Thymus (tissue), 11 donors: ENCODE data around the gene SEMA4B. TPM values are rescaled to one million over a fixed set of nuclear protein-coding genes. Genes with fewer than 3 reads are reported as not detected.

Experiments
- DNase-seq, 9 donors: peaks; one replicate each; pipeline ENCODE4 v3.0.0-alpha.2; 2013; ENCODE audit warnings: low spot score in 9 of 9, low read depth in 6 of 9, missing footprints in 1 of 9
- H3K27ac ChIP-seq, 2 donors: one replicate each; pipeline ENCODE4 v1.5.1; 2013; ENCODE audit warnings: control low read depth in 1 of 2, low read depth in 1 of 2, low read length in 1 of 2, mild to moderate bottlenecking in 1 of 2, moderate library complexity in 1 of 2
- H3K27me3 ChIP-seq, 2 donors: one replicate each; pipeline ENCODE4 v1.5.1; 2013; ENCODE audit warnings: low read length in 1 of 2; ENCODE audit not compliant: control insufficient read depth in 2 of 2, insufficient read depth in 1 of 2
- H3K36me3 ChIP-seq, 2 donors: one replicate each; pipeline ENCODE4 v1.5.1; 2013; ENCODE audit warnings: low read length in 1 of 2, mild to moderate bottlenecking in 1 of 2, moderate library complexity in 1 of 2; ENCODE audit not compliant: control insufficient read depth in 2 of 2, insufficient read depth in 2 of 2
- H3K4me1 ChIP-seq, 2 donors: one replicate each; pipeline ENCODE4 v1.5.1; 2013; ENCODE audit warnings: low read length in 2 of 2; ENCODE audit not compliant: control insufficient read depth in 2 of 2, insufficient read depth in 2 of 2
- H3K4me3 ChIP-seq, 2 donors: one replicate each; pipeline ENCODE4 v1.5.1; 2013; ENCODE audit warnings: low read length in 2 of 2, control low read depth in 1 of 2, mild to moderate bottlenecking in 1 of 2
- H3K9me3 ChIP-seq, 2 donors: one replicate each; pipeline ENCODE4 v1.5.1; 2013; ENCODE audit warnings: low read length in 1 of 2, mild to moderate bottlenecking in 1 of 2; ENCODE audit not compliant: control insufficient read depth in 2 of 2, insufficient read depth in 1 of 2
- WGBS: extraction: QIAGEN DNeasy Blood & Tissue Kit; methylation state at CpG from one replicate; pipeline ENCODE4 v1.1.7; 2013; 5-methylcytosine and 5-hydroxymethylcytosine counted together
- polyA plus RNA-seq: library from polyadenylated mRNA; stranded (reverse); fragments of 200-250 nt; gene quantifications from one replicate; pipeline ENCODE4 v1.2.3, GENCODE V29; 2013
- total RNA-seq: library from RNA; stranded (reverse); fragments of 120-200 nt; gene quantifications from one replicate; pipeline ENCODE4 v1.2.4, GENCODE V29; 2013
- donor health status: healthy.

Gene SEMA4B
- total and polyA plus RNA-seq, 2 donors = 6.5 to 32.8 TPM

DNA sequence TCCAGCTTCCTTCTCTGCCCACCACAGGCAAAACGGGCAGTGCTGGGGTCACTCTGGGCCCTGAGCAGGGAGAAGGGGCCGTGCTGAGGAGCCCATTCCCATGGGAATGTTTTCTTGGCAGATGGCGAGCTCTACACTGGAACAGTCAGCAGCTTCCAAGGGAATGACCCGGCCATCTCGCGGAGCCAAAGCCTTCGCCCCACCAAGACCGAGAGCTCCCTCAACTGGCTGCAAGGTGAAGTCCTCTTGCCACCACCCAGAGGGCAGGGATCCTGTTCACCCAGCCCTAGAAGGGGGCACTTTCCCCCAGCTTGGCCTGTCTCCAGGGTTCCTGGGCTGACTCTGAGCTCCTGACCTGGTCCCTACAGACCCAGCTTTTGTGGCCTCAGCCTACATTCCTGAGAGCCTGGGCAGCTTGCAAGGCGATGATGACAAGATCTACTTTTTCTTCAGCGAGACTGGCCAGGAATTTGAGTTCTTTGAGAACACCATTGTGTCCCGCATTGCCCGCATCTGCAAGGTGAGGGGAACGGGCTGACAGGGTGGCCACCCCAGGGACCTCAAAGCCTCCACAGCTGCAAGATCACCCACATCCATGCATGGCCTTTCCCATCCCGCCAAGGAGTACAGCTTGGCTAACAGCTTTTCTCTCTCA is 20.2 kb downstream of the SEMA4B start:
- Histone ChIP-seq H3K27ac (no peak overlapping the region), H3K36me3 (peaks cover 47 to 56% of the 10 kb centered on the region in 2 donors), H3K4me1 (peaks cover 0 to 22% of the 10 kb centered on the region in 2 donors), H3K9me3 (no peaks in the 10 kb centered on the region), H3K4me3 (no peak overlapping the region), H3K27me3 (no peaks in the 10 kb centered on the region)
- peak in 1 of 9 donors; percentile 43 for DNase-seq
- 85% methylated on average over 14 of the region's 14 CpGs for WGBS

DNA sequence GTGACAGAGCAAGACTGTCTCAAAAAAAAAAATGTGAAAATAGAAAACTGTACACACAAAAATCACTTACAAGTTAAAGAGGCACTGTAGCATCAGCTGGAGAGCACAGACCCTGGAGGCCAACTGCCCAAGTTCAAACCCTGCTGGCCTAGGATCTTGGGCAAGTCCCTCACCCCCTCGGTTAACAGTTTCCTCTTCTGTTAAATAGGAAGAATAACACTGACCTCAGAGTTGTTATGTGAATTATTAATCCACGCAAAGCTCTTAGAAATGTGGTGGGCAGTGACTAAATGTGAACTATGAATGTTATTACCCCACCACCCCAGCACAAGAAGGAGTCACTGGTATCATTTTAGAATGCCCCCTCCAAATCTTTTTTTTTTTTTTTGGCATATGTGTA is 21.4 kb downstream of the SEMA4B start:
- WGBS = 98% methylated on average over 2 of the region's 2 CpGs
- H3K27me3 ChIP-seq = no peaks in the 10 kb centered on the region
- peaks cover 48 to 58% of the 10 kb centered on the region in 2 donors for H3K36me3 ChIP-seq
- H3K9me3 ChIP-seq = no peaks in the 10 kb centered on the region
- H3K27ac ChIP-seq = no peak overlapping the region
- no peak overlapping the region for H3K4me3 ChIP-seq
- H3K4me1 ChIP-seq = peaks cover 0 to 18% of the 10 kb centered on the region in 2 donors
- no peak for DNase-seq

DNA sequence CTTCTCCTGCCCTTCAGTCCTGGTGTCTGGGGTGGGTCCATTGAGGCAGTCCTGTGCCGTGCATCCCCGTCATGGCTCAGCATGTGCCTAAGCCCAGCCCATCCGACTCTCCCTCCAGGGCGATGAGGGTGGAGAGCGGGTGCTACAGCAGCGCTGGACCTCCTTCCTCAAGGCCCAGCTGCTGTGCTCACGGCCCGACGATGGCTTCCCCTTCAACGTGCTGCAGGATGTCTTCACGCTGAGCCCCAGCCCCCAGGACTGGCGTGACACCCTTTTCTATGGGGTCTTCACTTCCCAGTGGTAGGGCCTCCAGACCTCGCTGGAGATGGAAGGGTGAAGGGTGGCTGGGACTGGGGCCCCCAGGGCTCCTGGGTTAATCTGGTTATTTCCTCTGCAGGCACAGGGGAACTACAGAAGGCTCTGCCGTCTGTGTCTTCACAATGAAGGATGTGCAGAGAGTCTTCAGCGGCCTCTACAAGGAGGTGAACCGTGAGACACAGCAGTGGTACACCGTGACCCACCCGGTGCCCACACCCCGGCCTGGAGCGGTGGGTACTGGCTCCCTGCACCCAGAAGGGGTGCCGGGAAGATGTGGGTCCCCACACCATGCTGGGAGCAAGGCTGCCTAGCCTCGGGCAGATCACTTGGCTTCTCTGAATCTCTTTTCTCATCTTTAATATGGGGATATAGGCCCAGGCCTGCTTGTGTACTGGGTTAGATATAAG is 22.5 kb downstream of the SEMA4B start:
- peaks cover 0 to 4% of the 10 kb centered on the region in 2 donors for H3K9me3 ChIP-seq
- 98% methylated on average over 22 of the region's 22 CpGs for WGBS
- peaks cover 52 to 60% of the 10 kb centered on the region in 2 donors for H3K36me3 ChIP-seq
- no peaks in the 10 kb centered on the region for H3K27me3 ChIP-seq
- H3K27ac ChIP-seq = no peak overlapping the region
- peaks cover 0 to 10% of the 10 kb centered on the region in 2 donors for H3K4me1 ChIP-seq
- no peak for DNase-seq
- no peak overlapping the region for H3K4me3 ChIP-seq

DNA sequence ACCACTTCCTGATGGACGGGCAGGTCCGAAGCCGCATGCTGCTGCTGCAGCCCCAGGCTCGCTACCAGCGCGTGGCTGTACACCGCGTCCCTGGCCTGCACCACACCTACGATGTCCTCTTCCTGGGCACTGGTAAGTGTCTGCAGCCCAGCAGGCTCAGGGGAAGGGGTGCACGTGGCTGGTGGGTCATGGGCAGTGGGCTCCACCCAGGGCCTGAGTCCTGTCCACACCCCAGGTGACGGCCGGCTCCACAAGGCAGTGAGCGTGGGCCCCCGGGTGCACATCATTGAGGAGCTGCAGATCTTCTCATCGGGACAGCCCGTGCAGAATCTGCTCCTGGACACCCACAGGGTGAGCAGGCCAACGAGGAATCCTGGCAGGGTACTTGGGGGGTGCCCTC is 23.9 kb downstream of the SEMA4B start:
- Histone ChIP-seq H3K9me3 (peaks cover 0 to 4% of the 10 kb centered on the region in 2 donors), H3K27me3 (no peaks in the 10 kb centered on the region), H3K4me1 (peaks cover under 1 to 2% of the 10 kb centered on the region in 2 donors), H3K4me3 (no peak overlapping the region), H3K27ac (no peak overlapping the region), H3K36me3 (peaks cover 67 to 71% of the 10 kb centered on the region in 2 donors)
- DNase-seq = no peak
- WGBS = 98% methylated on average over 17 of the region's 17 CpGs

DNA sequence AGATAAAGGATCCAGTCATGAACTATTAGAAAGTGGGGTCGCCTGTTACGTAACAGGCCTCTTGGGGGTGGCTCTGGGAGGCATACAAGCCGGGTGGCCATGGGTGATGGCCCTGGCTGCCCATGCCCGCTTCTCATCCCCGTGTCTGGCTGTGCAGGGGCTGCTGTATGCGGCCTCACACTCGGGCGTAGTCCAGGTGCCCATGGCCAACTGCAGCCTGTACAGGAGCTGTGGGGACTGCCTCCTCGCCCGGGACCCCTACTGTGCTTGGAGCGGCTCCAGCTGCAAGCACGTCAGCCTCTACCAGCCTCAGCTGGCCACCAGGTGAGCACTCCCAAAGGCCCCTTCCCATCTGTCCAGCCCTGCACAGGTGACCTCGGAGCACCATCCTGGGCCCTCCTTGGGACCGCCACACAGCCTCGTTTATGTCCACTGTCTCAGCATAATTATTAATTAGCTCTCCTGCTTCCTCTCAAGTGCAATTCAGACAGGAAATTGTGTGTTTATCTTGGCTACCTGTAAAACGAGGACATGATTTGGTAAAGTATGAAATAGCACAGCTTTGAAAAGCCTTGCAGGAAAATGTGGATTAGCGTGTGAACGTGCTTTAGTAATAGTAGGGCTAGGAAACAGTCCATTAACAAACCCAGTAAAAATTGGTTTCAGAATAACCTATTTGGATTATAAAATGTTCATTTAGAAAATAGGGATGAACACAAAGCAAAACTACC is 24.5 kb downstream of the SEMA4B start:
- Histone ChIP-seq H3K27me3 (no peaks in the 10 kb centered on the region), H3K27ac (no peak overlapping the region), H3K4me1 (peaks cover 6 to 8% of the 10 kb centered on the region in 2 donors), H3K9me3 (peaks cover 0 to 4% of the 10 kb centered on the region in 2 donors), H3K36me3 (peaks cover 69 to 78% of the 10 kb centered on the region in 2 donors), H3K4me3 (no peak overlapping the region)
- WGBS = 95% methylated on average over 18 of the region's 18 CpGs
- DNase-seq = no peak

DNA sequence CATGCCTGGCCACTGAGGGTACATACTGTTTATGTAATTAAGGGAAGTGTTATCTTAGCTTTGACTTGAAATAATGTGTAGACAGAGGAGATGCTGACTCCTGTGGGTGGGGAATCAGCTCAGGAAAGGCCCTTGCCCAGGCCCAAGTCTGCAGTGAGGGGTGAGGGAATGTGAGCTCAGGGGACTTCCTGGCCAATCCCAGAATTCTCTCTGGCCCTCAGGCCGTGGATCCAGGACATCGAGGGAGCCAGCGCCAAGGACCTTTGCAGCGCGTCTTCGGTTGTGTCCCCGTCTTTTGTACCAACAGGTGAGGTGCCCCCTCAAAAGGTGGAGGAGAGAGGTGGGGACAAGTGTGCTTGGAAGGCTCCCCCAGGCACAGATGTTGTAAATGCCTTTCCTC is 26.2 kb downstream of the SEMA4B start:
- Histone ChIP-seq H3K4me3 (no peak overlapping the region), H3K36me3 (peaks cover 62 to 76% of the 10 kb centered on the region in 2 donors), H3K27ac (no peak overlapping the region), H3K27me3 (no peaks in the 10 kb centered on the region), H3K9me3 (peaks cover 0 to 4% of the 10 kb centered on the region in 2 donors), H3K4me1 (peaks cover 20 to 25% of the 10 kb centered on the region in 2 donors)
- over 99% methylated on average over 7 of the region's 7 CpGs for WGBS
- DNase-seq = no peak

DNA sequence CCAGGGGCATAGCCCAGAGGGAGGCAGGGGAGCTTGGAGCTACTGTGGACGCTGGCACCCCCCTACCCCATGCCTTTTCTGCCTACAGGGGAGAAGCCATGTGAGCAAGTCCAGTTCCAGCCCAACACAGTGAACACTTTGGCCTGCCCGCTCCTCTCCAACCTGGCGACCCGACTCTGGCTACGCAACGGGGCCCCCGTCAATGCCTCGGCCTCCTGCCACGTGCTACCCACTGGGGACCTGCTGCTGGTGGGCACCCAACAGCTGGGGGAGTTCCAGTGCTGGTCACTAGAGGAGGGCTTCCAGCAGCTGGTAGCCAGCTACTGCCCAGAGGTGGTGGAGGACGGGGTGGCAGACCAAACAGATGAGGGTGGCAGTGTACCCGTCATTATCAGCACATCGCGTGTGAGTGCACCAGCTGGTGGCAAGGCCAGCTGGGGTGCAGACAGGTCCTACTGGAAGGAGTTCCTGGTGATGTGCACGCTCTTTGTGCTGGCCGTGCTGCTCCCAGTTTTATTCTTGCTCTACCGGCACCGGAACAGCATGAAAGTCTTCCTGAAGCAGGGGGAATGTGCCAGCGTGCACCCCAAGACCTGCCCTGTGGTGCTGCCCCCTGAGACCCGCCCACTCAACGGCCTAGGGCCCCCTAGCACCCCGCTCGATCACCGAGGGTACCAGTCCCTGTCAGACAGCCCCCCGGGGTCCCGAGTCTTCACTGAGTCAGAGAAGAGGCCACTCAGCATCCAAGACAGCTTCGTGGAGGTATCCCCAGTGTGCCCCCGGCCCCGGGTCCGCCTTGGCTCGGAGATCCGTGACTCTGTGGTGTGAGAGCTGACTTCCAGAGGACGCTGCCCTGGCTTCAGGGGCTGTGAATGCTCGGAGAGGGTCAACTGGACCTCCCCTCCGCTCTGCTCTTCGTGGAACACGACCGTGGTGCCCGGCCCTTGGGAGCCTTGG is 27.0 kb downstream of the SEMA4B start:
- DNase-seq = no peak
- Histone ChIP-seq H3K27ac (no peak overlapping the region), H3K4me3 (no peak overlapping the region), H3K27me3 (no peaks in the 10 kb centered on the region), H3K36me3 (peaks cover 62 to 69% of the 10 kb centered on the region in 2 donors), H3K9me3 (peaks cover 0 to 4% of the 10 kb centered on the region in 2 donors), H3K4me1 (peaks cover 23 to 33% of the 10 kb centered on the region in 2 donors)
- WGBS = 96% methylated on average over 38 of the region's 38 CpGs

DNA sequence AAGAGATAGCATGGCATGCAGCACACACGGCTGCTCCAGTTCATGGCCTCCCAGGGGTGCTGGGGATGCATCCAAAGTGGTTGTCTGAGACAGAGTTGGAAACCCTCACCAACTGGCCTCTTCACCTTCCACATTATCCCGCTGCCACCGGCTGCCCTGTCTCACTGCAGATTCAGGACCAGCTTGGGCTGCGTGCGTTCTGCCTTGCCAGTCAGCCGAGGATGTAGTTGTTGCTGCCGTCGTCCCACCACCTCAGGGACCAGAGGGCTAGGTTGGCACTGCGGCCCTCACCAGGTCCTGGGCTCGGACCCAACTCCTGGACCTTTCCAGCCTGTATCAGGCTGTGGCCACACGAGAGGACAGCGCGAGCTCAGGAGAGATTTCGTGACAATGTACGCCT is 27.8 kb downstream of the SEMA4B start:
- WGBS = 99% methylated on average over 15 of the region's 15 CpGs
- Histone ChIP-seq H3K4me1 (peaks cover 23 to 35% of the 10 kb centered on the region in 2 donors), H3K9me3 (peaks cover 2 to 4% of the 10 kb centered on the region in 2 donors), H3K4me3 (no peak overlapping the region), H3K36me3 (peaks cover 53 to 61% of the 10 kb centered on the region in 2 donors), H3K27me3 (no peaks in the 10 kb centered on the region), H3K27ac (no peak overlapping the region)
- no peak for DNase-seq
